HG03097 (cell line): ENCODE data around the gene EFNB1.

Source experiments
- ATAC-seq: cut with Tn5 transposase; IDR thresholded peaks from one replicate; pipeline ENCODE4 v1.9.1; 2021; ENCODE audit not compliant: unreplicated experiment, low FRiP score

EFNB1 gene

GRCh38 chrX:68880846-68881552, 52.2 kb downstream of the EFNB1 start:
- no peak for ATAC-seq

GRCh38 chrX:68881911-68882310, 53.1 kb downstream of the EFNB1 start:
- no peak for ATAC-seq

GRCh38 chrX:68883800-68884199, 55.0 kb downstream of the EFNB1 start:
- ATAC-seq = no peak

GRCh38 chrX:68889249-68889648, 60.4 kb downstream of the EFNB1 start:
- no peak for ATAC-seq
